ACC112 (cell line): ENCODE measurements around the gene LMOD1.
A peak's percentile ranks its signal among the peaks of the same experiment; 100 is the strongest.

Experiments used
- H2AFZ ChIP-seq: fragments of 200-600 bp; sonication (generic); one replicate; pipeline ENCODE4 v1.6.0; 2017; ENCODE audit warnings: antibody characterized with exemption, low read length; ENCODE audit not compliant: unreplicated experiment
- H3K27ac ChIP-seq: fragments of 200-600 bp; sonication (generic); 2 replicates; pipeline ENCODE4 v1.5.1; 2014; ENCODE audit warnings: low read depth, mild to moderate bottlenecking, antibody characterized with exemption, low read length, moderate library complexity
- H3K27me3 ChIP-seq: fragments of 200-600 bp; sonication (generic); 2 replicates; pipeline ENCODE4 v1.6.1; 2014; ENCODE audit warnings: mild to moderate bottlenecking, antibody characterized with exemption, low read length, moderate library complexity, mixed read lengths; ENCODE audit not compliant: insufficient read depth
- H3K36me3 ChIP-seq: fragments of 200-600 bp; sonication (generic); 2 replicates; pipeline ENCODE4 v1.6.1; 2016; ENCODE audit warnings: mild to moderate bottlenecking, antibody characterized with exemption, low read length, moderate library complexity, mixed read lengths; ENCODE audit not compliant: insufficient read depth
- H3K4me1 ChIP-seq: fragments of 200-600 bp; sonication (generic); one replicate; pipeline ENCODE4 v1.6.1; 2016; ENCODE audit warnings: low read length, mixed read lengths; ENCODE audit not compliant: insufficient read depth, unreplicated experiment, control insufficient read depth
- H3K4me3 ChIP-seq: fragments of 200-600 bp; sonication (generic); 2 replicates; pipeline ENCODE4 v1.5.1; 2014; ENCODE audit warnings: mild to moderate bottlenecking, low read depth, low read length
- H3K79me2 ChIP-seq: fragments of 200-600 bp; sonication (generic); one replicate; pipeline ENCODE4 v1.6.0; 2016; ENCODE audit warnings: low read length; ENCODE audit not compliant: control insufficient read depth, unreplicated experiment, insufficient read depth

The LMOD1 gene

DNA sequence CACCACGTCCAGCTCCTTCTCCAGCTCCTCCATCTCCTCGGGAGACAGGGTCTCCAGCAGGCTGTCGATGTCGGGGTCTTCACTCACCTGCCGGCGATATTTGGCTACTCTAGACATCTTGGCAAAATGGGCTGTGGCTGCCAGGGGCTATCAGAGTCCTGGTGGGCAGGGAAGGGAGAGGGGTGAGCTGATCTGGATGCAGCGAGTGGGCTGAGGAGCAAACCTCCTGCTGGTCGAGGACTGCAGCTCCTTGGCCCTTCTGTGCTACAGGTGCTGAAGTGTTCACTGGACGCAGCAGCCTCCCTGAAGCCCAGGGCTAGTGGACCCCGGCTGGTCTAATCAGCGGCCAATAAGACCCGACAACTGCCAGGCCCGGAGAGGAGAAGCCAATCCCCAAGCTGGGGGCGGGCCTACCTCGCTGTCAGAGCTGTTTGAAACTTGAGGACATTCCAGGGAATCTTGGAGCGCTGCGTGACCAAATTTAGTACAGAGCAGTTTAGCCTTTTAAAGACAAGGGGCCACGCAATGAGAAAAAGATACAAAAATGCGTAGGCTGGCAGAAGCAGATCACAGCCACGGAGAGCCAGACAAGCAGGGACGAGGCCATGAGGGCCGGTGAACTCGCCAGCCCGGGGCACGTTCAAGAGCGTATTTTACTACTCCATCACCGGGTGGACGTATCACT lies at the start of gene LMOD1:
Gene LMOD1, minus strand, starts transcription at position 325 of the 685 bp plus-strand sequence. Its CDS starts 208 bp downstream, at position 117.
- peaks cover 23% of the 10 kb centered on the region for H3K4me1 ChIP-seq
- peaks cover 12% of the 10 kb centered on the region; the same call in 1 of the 2 replicates for H3K27me3 ChIP-seq
- H3K27ac ChIP-seq: no peak within 1 kb of the TSS
- peak within 1 kb of the TSS; percentile 66 for H3K4me3 ChIP-seq
- no peaks in the 10 kb centered on the region for H3K36me3 ChIP-seq
- no peaks in the 10 kb centered on the region for H3K79me2 ChIP-seq
- peak within 1 kb of the TSS; percentile 61 for H2AFZ ChIP-seq

DNA sequence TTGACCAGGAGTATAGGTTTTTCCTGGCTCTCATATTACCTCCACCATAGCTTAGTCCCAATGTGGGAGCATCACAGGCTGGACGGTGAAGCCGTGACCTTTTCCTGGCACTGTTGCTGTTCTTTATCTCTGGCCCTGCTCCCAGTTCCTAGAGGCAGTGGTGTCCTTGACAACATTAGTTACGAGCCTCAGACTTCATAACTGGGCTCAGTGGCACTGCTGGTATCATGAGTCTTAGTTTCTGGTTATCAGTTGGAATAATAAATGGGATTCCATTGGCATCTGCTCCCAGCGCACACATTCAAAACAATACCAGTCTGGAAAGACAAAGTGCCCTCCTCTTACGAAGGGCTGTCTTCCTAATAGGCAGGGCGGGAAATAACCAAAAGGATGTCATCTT lies 44.1 kb upstream of the LMOD1 start:
- Histone ChIP-seq H3K4me3 (no peak overlapping the region), H2AFZ (no peak overlapping the region), H3K27me3 (no peaks in the 10 kb centered on the region), H3K4me1 (no peaks in the 10 kb centered on the region), H3K79me2 (peaks cover 5% of the 10 kb centered on the region), H3K27ac (no peak overlapping the region), H3K36me3 (peaks cover 12% of the 10 kb centered on the region)

- H3K4me3 ChIP-seq: no peak overlapping the region
- H2AFZ ChIP-seq: no peak overlapping the region
- no peaks in the 10 kb centered on the region for H3K27me3 ChIP-seq
- H3K79me2 ChIP-seq: peaks cover 14% of the 10 kb centered on the region
- peaks cover 12% of the 10 kb centered on the region; the same call in 1 of the 2 replicates for H3K36me3 ChIP-seq
- H3K4me1 ChIP-seq: peaks cover 2% of the 10 kb centered on the region
- no peak overlapping the region for H3K27ac ChIP-seq
Measured at GRCh38 chr1:201989354-201990128, 43.2 kb upstream of the LMOD1 start.

DNA sequence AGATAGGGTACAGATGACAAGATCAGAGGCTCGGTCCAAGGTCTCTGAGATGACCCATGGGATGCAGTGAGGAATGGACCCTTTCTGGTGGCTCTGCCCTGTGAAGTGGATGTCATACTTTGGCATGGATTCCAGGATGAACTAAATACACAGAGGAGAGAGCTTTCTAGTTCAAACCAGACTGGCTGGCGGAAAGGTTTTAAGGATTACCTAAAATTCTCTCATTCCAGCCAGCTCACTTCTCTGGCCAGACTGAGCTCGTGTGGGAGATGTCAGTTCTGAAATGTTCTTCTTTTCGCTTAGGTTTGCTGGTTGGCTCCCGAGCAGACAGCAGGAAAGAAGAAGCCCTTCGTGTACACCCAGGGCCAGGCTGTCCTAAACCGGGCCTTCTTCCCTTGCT lies 42.3 kb upstream of the LMOD1 start:
- Histone ChIP-seq H3K27ac (no peak overlapping the region), H3K4me3 (no peak overlapping the region), H2AFZ (no peak overlapping the region), H3K79me2 (peaks cover 23% of the 10 kb centered on the region), H3K27me3 (no peaks in the 10 kb centered on the region), H3K36me3 (peaks cover 12% of the 10 kb centered on the region; the same call in 1 of the 2 replicates), H3K4me1 (peaks cover 10% of the 10 kb centered on the region)

- peaks cover 10% of the 10 kb centered on the region for H3K4me1 ChIP-seq
- no peak overlapping the region for H2AFZ ChIP-seq
- no peak overlapping the region for H3K4me3 ChIP-seq
- no peaks in the 10 kb centered on the region for H3K27me3 ChIP-seq
- H3K79me2 ChIP-seq: peaks cover 24% of the 10 kb centered on the region
- no peak overlapping the region for H3K27ac ChIP-seq
- peaks cover 6% of the 10 kb centered on the region; the same call in 1 of the 2 replicates for H3K36me3 ChIP-seq
Measured at GRCh38 chr1:201985355-201985754, 39.0 kb upstream of the LMOD1 start.

DNA sequence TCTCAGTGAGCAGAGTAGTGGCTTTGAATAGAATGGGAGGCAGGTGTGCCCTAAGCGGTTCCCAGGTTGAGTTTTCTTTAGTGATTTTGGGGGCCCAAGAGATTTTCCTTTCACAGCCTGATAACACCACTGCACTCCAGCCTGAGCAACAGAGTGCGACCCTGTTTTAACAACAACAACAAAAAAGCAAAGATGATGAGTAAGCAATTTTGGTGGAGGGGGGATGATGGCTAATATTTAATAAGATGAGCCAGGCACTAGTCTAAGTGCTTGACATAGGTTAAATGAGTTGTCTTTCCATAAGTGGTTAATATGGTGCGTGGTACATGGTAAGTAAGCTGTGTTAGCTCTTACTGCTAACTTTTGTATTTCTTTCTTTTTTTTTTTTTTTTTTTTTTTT lies 38.1 kb upstream of the LMOD1 start:
- no peak overlapping the region for H2AFZ ChIP-seq
- H3K27ac ChIP-seq: no peak overlapping the region
- peaks cover 24% of the 10 kb centered on the region for H3K79me2 ChIP-seq
- H3K4me3 ChIP-seq: peak overlapping the region; percentile 98
- peaks cover 6% of the 10 kb centered on the region; the same call in 1 of the 2 replicates for H3K36me3 ChIP-seq
- peaks cover 10% of the 10 kb centered on the region for H3K4me1 ChIP-seq
- H3K27me3 ChIP-seq: no peaks in the 10 kb centered on the region

DNA sequence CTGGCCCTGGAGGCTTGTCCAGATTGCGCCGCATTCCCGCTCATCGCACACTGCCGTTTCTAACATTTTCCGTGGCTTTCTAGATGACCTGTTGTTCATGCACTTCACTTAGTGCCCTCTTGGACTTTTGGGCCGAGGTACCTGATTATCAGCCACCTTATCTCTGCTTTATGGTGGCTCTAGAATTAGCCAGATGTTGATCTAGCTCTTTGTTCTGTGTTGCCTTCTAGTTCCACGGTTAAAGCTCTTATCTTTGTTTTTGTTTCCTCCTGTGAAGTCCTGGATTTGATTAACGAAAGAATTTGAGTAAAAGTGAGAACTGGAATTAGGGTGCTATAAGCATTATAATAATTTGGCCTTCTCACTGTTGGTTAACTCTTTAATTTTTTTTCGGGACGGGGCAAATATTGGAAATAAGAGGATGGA lies 37.0 kb upstream of the LMOD1 start:
- H3K27me3 ChIP-seq: no peaks in the 10 kb centered on the region
- H3K4me3 ChIP-seq: peak overlapping the region; percentile 98
- peaks cover 10% of the 10 kb centered on the region for H3K4me1 ChIP-seq
- no peaks in the 10 kb centered on the region for H3K36me3 ChIP-seq
- peaks cover 24% of the 10 kb centered on the region for H3K79me2 ChIP-seq
- H3K27ac ChIP-seq: peak overlapping the region; percentile 41; the same call in 1 of the 2 replicates
- H2AFZ ChIP-seq: peak overlapping the region; percentile 99

GRCh38 chr1:201982623-201983379 lies 36.5 kb upstream of the LMOD1 start, which contains the start of gene RNPEP:
TSS of gene RNPEP (plus strand) at chr1:201982648. CDS start at chr1:201982667, 19 bp downstream.
- peak within 1 kb of the TSS; percentile 98 for H3K4me3 ChIP-seq
- H3K4me1 ChIP-seq: peaks cover 10% of the 10 kb centered on the region
- peak within 1 kb of the TSS; percentile 41; the same call in 1 of the 2 replicates for H3K27ac ChIP-seq
- H2AFZ ChIP-seq: peak within 1 kb of the TSS; percentile 99
- H3K36me3 ChIP-seq: no peaks in the 10 kb centered on the region
- no peaks in the 10 kb centered on the region for H3K27me3 ChIP-seq
- H3K79me2 ChIP-seq: peaks cover 24% of the 10 kb centered on the region

- H3K4me1 ChIP-seq: peaks cover 10% of the 10 kb centered on the region
- no peaks in the 10 kb centered on the region for H3K36me3 ChIP-seq
- no peak overlapping the region for H3K27ac ChIP-seq
- H2AFZ ChIP-seq: peak overlapping the region; percentile 67
- H3K27me3 ChIP-seq: no peaks in the 10 kb centered on the region
- peak overlapping the region; percentile 98 for H3K4me3 ChIP-seq
- peaks cover 24% of the 10 kb centered on the region for H3K79me2 ChIP-seq
Measured at GRCh38 chr1:201982082-201982622, 35.8 kb upstream of the LMOD1 start.
